ENCODE results near the gene MINDY1.
A peak's percentile ranks its signal among the peaks of the same experiment; 100 is the strongest.

Gene MINDY1

GRCh38 chr1:151010346-151010726 lies 3.6 kb upstream of the MINDY1 start:
- TF ChIP-seq CTCF (IDR thresholded peaks at IDR 0.05; ENCODE audit: low read depth, low read length): no peak
- Histone ChIP-seq H3K27ac (no peak overlapping the region), H3K9me3 (ENCODE audit: severe bottlenecking) (no peaks in the 10 kb centered on the region), H3K36me3 (peaks cover 10% of the 10 kb centered on the region), H3K27me3 (ENCODE audit: insufficient read depth, low read depth, severe bottlenecking) (no peaks in the 10 kb centered on the region), H3K4me3 (ENCODE audit: low read depth, low read length) (no peak overlapping the region)
- DNase-seq: no peak

GRCh38 chr1:151009674-151010345 lies 3.1 kb upstream of the MINDY1 start:
- no peak overlapping the region for H3K4me3 ChIP-seq (ENCODE audit: low read depth, low read length)
- H3K27ac ChIP-seq: no peak overlapping the region
- DNase-seq: no peak
- no peaks in the 10 kb centered on the region for H3K9me3 ChIP-seq (ENCODE audit: severe bottlenecking)
- peaks cover 10% of the 10 kb centered on the region for H3K36me3 ChIP-seq
- no peaks in the 10 kb centered on the region for H3K27me3 ChIP-seq (ENCODE audit: insufficient read depth, low read depth, severe bottlenecking)
- TF ChIP-seq CTCF (IDR thresholded peaks at IDR 0.05; ENCODE audit: low read depth, low read length): no peak

GRCh38 chr1:151009206-151009587 lies 2.5 kb upstream of the MINDY1 start:
- Histone ChIP-seq H3K27ac (no peak overlapping the region; the same call in 1 of the 2 replicates), H3K4me3 (ENCODE audit: low read depth, low read length) (peak overlapping the region; percentile 76), H3K27me3 (ENCODE audit: insufficient read depth, low read depth, severe bottlenecking) (no peaks in the 10 kb centered on the region), H3K9me3 (ENCODE audit: severe bottlenecking) (no peaks in the 10 kb centered on the region), H3K36me3 (peaks cover 10% of the 10 kb centered on the region)
- no peak for DNase-seq
- TF ChIP-seq CTCF (IDR thresholded peaks at IDR 0.05; ENCODE audit: low read depth, low read length): no peak

GRCh38 chr1:151008244-151009205 lies 1.8 kb upstream of the MINDY1 start, which contains the start of gene PRUNE1:
PRUNE1 (plus strand) TSS chr1:151008449; CDS start chr1:151008633, 184 bp downstream.
- H3K4me3 ChIP-seq (ENCODE audit: low read depth, low read length): peak within 1 kb of the TSS; percentile 76
- no peaks in the 10 kb centered on the region for H3K27me3 ChIP-seq (ENCODE audit: insufficient read depth, low read depth, severe bottlenecking)
- TF ChIP-seq CTCF (IDR thresholded peaks at IDR 0.05; ENCODE audit: low read depth, low read length): no peak
- H3K27ac ChIP-seq: peak within 1 kb of the TSS; percentile 67
- peak; percentile 100 for DNase-seq
- H3K36me3 ChIP-seq: peaks cover 10% of the 10 kb centered on the region
- no peaks in the 10 kb centered on the region for H3K9me3 ChIP-seq (ENCODE audit: severe bottlenecking)

GRCh38 chr1:151007853-151008243 lies 1.1 kb upstream of the MINDY1 start:
- no peak for DNase-seq
- peaks cover 10% of the 10 kb centered on the region for H3K36me3 ChIP-seq
- peak overlapping the region; percentile 1 for H3K27ac ChIP-seq
- TF ChIP-seq CTCF (IDR thresholded peaks at IDR 0.05; ENCODE audit: low read depth, low read length): no peak
- no peaks in the 10 kb centered on the region for H3K27me3 ChIP-seq (ENCODE audit: insufficient read depth, low read depth, severe bottlenecking)
- peak overlapping the region; percentile 76 for H3K4me3 ChIP-seq (ENCODE audit: low read depth, low read length)
- no peaks in the 10 kb centered on the region for H3K9me3 ChIP-seq (ENCODE audit: severe bottlenecking)
